Measurements from ENCODE around the gene CDC42.

GRCh38 chr1:22088331-22088730, 35.8 kb downstream of the CDC42 start:
- TF ChIP-seq CTCF (conservative IDR thresholded peaks at IDR 0.05; ENCODE audit: low read depth, low read length) (no peak), EZH2 (IDR thresholded peaks at IDR 0.05; ENCODE audit: borderline replicate concordance, low read depth, low read length, poor library complexity, severe bottlenecking) (no peak)
